HEK293 (cell line): Measurements from ENCODE around the gene ADAMTSL4.
"Not testable (repeated sequence)": the region's sequence is repeated elsewhere in the genome, so short reads cannot be mapped to it uniquely, and the experiment has no call there.

Experiments used
- FEZF1 ChIP-seq: fragments of 450-650 bp; formaldehyde crosslinking; IDR thresholded peaks from 2 replicates; pipeline ENCODE4 v1.5.1; 2016; ENCODE audit warnings: missing biosample characterization, missing genetic modification characterization
- KLF9 ChIP-seq: fragments of 450-650 bp; formaldehyde crosslinking; IDR thresholded peaks from 2 replicates; pipeline ENCODE4 v1.5.1; 2016; ENCODE audit warnings: missing biosample characterization, missing genetic modification characterization, low read depth
- ZBTB8A ChIP-seq: fragments of 450-650 bp; formaldehyde crosslinking; IDR thresholded peaks from 2 replicates; pipeline ENCODE4 v1.5.1; 2016; ENCODE audit warnings: missing biosample characterization, missing genetic modification characterization
- TF ChIP-seq, protein P1 (sequence below): fragments of 450-650 bp; formaldehyde crosslinking; IDR thresholded peaks from 2 replicates; pipeline ENCODE4 v1.5.1; 2016; ENCODE audit warnings: missing biosample characterization, missing genetic modification characterization

DNA sequence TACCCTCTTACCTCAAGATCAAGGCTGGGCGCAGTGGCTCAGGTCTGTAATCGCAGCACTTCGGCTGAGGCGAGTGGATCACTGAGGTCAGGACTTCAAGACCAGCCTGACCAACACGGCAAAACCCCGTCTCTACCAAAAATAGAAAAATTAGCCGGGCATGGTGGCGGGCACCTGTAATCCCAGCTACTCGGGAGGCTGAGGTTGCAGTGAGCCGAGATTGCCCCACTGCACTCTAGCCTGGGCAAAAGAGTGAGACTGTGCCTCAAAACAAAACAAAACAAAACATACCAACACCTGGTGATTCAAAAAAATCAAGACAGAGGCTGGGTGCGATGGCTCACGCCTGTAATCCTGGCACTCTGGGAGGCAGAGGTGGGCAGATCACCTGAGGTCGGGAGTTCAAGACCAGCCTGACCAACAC, 24.5 kb downstream of the ADAMTSL4 start:
- not testable (repeated sequence) for TF ChIP-seq KLF9, FEZF1, ZBTB8A (tag by site-specific recombination)
- TF ChIP-seq, protein P1, sequence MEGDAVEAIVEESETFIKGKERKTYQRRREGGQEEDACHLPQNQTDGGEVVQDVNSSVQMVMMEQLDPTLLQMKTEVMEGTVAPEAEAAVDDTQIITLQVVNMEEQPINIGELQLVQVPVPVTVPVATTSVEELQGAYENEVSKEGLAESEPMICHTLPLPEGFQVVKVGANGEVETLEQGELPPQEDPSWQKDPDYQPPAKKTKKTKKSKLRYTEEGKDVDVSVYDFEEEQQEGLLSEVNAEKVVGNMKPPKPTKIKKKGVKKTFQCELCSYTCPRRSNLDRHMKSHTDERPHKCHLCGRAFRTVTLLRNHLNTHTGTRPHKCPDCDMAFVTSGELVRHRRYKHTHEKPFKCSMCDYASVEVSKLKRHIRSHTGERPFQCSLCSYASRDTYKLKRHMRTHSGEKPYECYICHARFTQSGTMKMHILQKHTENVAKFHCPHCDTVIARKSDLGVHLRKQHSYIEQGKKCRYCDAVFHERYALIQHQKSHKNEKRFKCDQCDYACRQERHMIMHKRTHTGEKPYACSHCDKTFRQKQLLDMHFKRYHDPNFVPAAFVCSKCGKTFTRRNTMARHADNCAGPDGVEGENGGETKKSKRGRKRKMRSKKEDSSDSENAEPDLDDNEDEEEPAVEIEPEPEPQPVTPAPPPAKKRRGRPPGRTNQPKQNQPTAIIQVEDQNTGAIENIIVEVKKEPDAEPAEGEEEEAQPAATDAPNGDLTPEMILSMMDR (tag by site-specific recombination): not testable (repeated sequence)
